ENCODE results near the gene CLSTN2. TPM values are rescaled to one million over a fixed set of nuclear protein-coding genes. Genes with fewer than 3 reads are reported as not detected.

Gene CLSTN2
- total RNA-seq, 2 donors from 2014 or later, result 0.82 to 1.3 TPM

- Histone ChIP-seq H3K4me3 (no peak overlapping the region), H3K9ac (ENCODE audit: low read depth in 2 of 2, low read length in 2 of 2) (no peak overlapping the region), H3K27me3 (no peaks in the 10 kb centered on the region), H3K9me3 (no peaks in the 10 kb centered on the region), H3K4me1 (no peaks in the 10 kb centered on the region), H3K36me3 (no peaks in the 10 kb centered on the region), H3K27ac (no peak overlapping the region)
- intact Hi-C loops (cut with DNase I), result no loop called here
- TF ChIP-seq CTCF (IDR thresholded peaks at IDR 0.05), result no peak
- DNase-seq, result no peak
Observed at GRCh38 chr3:140290105-140290504, 355.1 kb downstream of the CLSTN2 start.

- no peaks in the 10 kb centered on the region for H3K36me3 ChIP-seq
- no peaks in the 10 kb centered on the region for H3K4me1 ChIP-seq
- no peaks in the 10 kb centered on the region for H3K9me3 ChIP-seq
- TF ChIP-seq CTCF (IDR thresholded peaks at IDR 0.05), result no peak
- intact Hi-C loops (cut with DNase I), result no loop called here
- H3K9ac ChIP-seq (ENCODE audit: low read depth in 2 of 2, low read length in 2 of 2), result no peak overlapping the region
- no peak overlapping the region for H3K4me3 ChIP-seq
- H3K27ac ChIP-seq, result no peak overlapping the region
- DNase-seq, result no peak
- no peaks in the 10 kb centered on the region for H3K27me3 ChIP-seq
Observed at GRCh38 chr3:140292170-140292569, 357.2 kb downstream of the CLSTN2 start.

GRCh38 chr3:140292684-140293083, 357.7 kb downstream of the CLSTN2 start:
- TF ChIP-seq CTCF (IDR thresholded peaks at IDR 0.05), result no peak
- H3K4me3 ChIP-seq, result no peak overlapping the region
- H3K27me3 ChIP-seq, result no peaks in the 10 kb centered on the region
- no peak overlapping the region for H3K27ac ChIP-seq
- H3K9me3 ChIP-seq, result no peaks in the 10 kb centered on the region
- no peaks in the 10 kb centered on the region for H3K4me1 ChIP-seq
- H3K36me3 ChIP-seq, result no peaks in the 10 kb centered on the region
- intact Hi-C loops (cut with DNase I), result no loop called here
- DNase-seq, result peak; percentile 19
- H3K9ac ChIP-seq (ENCODE audit: low read depth in 2 of 2, low read length in 2 of 2), result no peak overlapping the region

- intact Hi-C loops (cut with DNase I), result no loop called here
- H3K27ac ChIP-seq, result no peak overlapping the region
- TF ChIP-seq CTCF (IDR thresholded peaks at IDR 0.05), result no peak
Observed at GRCh38 chr3:140294058-140294457, 359.1 kb downstream of the CLSTN2 start.

GRCh38 chr3:140296796-140297352, 361.9 kb downstream of the CLSTN2 start:
- H3K27me3 ChIP-seq, result no peaks in the 10 kb centered on the region
- no peaks in the 10 kb centered on the region for H3K9me3 ChIP-seq
- no peak overlapping the region for H3K4me3 ChIP-seq
- TF ChIP-seq CTCF (IDR thresholded peaks at IDR 0.05), result no peak
- intact Hi-C loops (cut with DNase I), result no loop called here
- H3K4me1 ChIP-seq, result no peaks in the 10 kb centered on the region
- no peak overlapping the region for H3K27ac ChIP-seq
- DNase-seq, result no peak
- no peaks in the 10 kb centered on the region for H3K36me3 ChIP-seq
- no peak overlapping the region for H3K9ac ChIP-seq (ENCODE audit: low read depth in 2 of 2, low read length in 2 of 2)

More at GRCh38 chr3:140294058-140294457, 359.1 kb downstream of the CLSTN2 start:
- Histone ChIP-seq H3K4me1 (no peaks in the 10 kb centered on the region), H3K9ac (ENCODE audit: low read depth in 2 of 2, low read length in 2 of 2) (no peak overlapping the region), H3K27me3 (no peaks in the 10 kb centered on the region), H3K9me3 (no peaks in the 10 kb centered on the region), H3K36me3 (no peaks in the 10 kb centered on the region), H3K4me3 (no peak overlapping the region)
- no peak for DNase-seq

Measured in colonic mucosa (tissue), 4 donors.